ENCODE data around the gene NOM1.
A peak's percentile ranks its signal among the peaks of the same experiment; 100 is the strongest.
"Not testable (repeated sequence)": the region's sequence is repeated elsewhere in the genome, so short reads cannot be mapped to it uniquely, and the experiment has no call there.

NOM1 gene, protein sequence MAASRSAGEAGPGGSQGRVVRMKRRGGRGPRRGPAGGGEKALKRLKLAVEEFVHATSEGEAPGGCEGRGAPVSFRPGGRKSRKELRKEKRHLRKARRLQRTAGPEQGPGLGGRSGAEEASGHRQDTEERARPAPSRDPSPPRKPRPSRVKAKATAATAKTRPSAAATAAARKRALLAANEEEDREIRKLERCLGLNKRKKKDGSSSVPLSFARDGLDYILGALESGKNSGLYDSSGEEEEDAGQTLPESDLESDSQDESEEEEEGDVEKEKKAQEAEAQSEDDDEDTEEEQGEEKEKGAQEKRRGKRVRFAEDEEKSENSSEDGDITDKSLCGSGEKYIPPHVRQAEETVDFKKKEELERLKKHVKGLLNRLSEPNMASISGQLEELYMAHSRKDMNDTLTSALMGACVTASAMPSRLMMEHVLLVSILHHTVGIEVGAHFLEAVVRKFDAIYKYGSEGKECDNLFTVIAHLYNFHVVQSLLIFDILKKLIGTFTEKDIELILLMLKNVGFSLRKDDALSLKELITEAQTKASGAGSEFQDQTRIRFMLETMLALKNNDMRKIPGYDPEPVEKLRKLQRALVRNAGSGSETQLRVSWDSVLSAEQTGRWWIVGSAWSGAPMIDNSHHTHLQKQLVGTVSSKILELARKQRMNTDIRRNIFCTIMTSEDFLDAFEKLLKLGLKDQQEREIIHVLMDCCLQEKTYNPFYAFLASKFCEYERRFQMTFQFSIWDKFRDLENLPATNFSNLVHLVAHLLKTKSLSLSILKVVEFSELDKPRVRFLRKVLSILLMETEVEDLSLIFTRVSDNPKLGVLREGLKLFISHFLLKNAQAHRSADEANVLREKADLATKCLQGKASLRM

GRCh38 chr7:156949541-156950380 lies at the start of gene NOM1:
TSS of gene NOM1 (plus strand) at chr7:156949712. CDS start at chr7:156949738, 26 bp downstream.
- peak; percentile 77 for DNase-seq (ENCODE audit: low spot score)

DNA sequence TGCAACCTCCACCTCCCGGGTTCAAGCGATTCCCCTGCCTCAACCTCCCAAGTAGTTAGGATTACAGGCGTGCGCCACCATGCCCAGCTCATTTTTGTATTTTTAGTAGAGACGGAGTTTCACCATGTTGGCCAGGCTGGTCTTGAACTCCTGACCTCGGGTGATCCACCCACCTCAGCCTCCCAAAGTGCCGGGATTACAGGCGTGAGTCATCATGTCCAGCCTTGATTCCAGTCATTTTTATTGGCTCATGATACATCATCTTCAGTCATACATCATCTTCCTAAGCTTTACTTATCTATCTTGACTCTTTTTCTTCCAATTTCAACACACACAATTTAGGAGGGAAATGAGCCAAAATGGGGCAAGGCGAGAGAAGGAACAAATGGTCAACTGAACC lies 49.4 kb upstream of the NOM1 start:
- DNase-seq (ENCODE audit: low spot score), result not testable (repeated sequence)

- DNase-seq (ENCODE audit: low spot score), result no peak
Measured at GRCh38 chr7:156903232-156903909, 46.1 kb upstream of the NOM1 start.

DNA sequence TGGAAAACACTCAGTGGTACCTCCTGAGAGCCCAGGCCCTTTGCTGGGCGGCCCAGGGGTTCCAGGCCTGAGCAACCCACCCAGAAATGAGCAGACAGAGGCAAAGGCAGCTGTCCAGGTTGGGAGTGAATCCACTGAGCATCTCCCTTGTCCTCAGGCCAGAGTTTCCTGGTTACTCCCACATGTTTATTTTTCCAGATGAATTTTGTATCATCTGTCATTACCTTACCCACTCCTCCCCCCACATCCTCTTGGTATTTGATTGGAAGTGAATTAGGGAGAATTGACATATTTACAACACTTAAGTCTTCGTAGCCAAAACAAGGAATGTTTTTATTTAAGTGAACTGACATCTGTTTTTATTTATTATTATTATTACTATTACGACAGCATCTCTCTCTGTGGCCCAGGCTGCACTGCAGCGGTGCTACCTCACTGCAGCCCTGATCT lies 43.3 kb upstream of the NOM1 start:
- no peak for DNase-seq (ENCODE audit: low spot score)

DNA sequence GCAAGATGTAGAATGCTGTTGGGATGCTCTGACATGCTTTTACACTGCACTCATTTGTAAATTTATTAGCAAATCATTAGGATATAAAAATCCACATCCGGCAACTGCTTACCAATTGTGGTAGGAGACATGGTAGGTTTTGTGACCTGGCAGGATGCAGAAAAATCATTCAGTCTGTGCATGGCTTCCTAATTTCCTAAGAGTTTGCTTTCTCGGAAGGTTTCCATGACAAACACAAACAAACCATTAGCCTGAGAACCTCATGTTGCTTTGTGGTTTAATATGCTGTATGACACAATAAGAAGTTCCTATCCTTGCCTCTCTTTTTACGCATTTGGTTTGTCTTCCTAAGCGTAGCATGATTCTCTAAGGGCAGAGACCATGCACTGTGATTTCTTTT lies 41.9 kb upstream of the NOM1 start:
- no peak for DNase-seq (ENCODE audit: low spot score)

DNA sequence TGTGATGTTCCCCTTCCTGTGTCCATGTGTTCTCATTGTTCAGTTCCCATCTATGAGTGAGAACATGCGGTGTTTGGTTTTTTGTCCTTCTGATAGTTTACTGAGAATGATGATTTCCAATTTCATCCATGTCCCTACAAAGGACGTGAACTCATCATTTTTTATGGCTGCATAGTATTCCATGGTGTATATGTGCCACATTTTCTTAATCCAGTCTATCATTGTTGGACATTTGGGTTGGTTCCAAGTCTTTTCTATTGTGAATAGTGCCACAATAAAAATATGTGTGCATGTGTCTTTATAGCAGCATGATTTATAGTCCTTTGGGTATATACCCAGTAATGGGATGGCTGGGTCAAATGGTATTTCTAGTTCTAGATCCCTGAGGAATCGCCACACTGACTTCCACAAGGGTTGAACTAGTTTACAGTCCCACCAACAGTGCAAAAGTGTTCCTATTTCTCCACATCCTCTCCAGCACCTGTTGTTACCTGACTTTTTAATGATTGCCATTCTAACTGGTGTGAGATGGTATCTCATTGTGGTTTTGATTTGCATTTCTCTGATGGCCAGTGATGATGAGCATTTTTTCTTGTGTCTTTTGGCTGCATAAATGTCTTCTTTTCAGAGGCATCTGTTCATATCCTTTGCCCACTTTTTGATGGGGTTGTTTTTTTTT lies 39.8 kb upstream of the NOM1 start:
- not testable (repeated sequence) for DNase-seq (ENCODE audit: low spot score)

GRCh38 chr7:156918635-156919034 lies 30.9 kb upstream of the NOM1 start:
- no peak for DNase-seq (ENCODE audit: low spot score)

GRCh38 chr7:156919132-156919713 lies 30.3 kb upstream of the NOM1 start:
- DNase-seq (ENCODE audit: low spot score), result no peak

- DNase-seq (ENCODE audit: low spot score), result no peak
Measured at GRCh38 chr7:156920076-156920475, 29.4 kb upstream of the NOM1 start.

- DNase-seq (ENCODE audit: low spot score), result not testable (repeated sequence)
Measured at GRCh38 chr7:156920487-156921373, 28.8 kb upstream of the NOM1 start.

GRCh38 chr7:156922304-156922703 lies 27.2 kb upstream of the NOM1 start:
- not testable (repeated sequence) for DNase-seq (ENCODE audit: low spot score)

DNA sequence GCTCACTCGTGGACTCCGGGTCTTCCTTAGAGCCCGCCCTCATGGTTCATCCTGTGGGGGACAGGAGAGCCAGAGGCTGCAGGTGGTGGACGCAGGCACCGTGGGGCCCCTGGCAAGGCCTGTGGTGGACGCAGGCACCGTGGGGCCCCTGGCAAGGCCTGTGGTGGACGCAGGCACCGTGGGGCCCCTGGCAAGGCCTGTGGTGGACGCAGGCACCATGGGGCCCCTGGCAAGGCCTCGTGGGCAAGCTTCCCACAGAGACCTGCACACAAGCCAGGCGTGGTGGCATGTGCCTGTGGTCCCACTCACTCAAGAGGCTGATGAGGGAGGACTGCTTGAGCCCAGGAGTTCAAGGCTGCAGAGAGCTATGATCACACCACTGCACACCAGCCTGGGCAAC lies 23.7 kb upstream of the NOM1 start:
- DNase-seq (ENCODE audit: low spot score), result not testable (repeated sequence)

GRCh38 chr7:156927571-156928405 lies 21.7 kb upstream of the NOM1 start:
- DNase-seq (ENCODE audit: low spot score), result no peak

DNA sequence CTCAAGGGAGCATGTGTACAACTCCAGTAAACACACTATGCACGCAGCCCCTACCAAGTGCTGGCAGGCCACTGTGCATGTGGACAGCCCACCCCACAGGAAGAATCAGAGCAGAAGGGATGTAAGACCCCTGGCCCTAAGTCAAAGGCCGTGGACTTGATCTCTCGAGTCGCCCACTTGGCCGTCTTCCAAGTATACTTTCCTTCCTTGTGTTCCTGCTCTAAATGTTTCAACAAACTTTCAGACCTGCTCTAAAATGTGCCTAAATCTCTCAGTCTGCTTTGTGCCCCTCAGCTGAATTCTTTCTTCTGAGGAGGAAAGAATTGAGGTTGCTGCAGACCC lies 21.1 kb upstream of the NOM1 start:
- DNase-seq (ENCODE audit: low spot score), result no peak

DNA sequence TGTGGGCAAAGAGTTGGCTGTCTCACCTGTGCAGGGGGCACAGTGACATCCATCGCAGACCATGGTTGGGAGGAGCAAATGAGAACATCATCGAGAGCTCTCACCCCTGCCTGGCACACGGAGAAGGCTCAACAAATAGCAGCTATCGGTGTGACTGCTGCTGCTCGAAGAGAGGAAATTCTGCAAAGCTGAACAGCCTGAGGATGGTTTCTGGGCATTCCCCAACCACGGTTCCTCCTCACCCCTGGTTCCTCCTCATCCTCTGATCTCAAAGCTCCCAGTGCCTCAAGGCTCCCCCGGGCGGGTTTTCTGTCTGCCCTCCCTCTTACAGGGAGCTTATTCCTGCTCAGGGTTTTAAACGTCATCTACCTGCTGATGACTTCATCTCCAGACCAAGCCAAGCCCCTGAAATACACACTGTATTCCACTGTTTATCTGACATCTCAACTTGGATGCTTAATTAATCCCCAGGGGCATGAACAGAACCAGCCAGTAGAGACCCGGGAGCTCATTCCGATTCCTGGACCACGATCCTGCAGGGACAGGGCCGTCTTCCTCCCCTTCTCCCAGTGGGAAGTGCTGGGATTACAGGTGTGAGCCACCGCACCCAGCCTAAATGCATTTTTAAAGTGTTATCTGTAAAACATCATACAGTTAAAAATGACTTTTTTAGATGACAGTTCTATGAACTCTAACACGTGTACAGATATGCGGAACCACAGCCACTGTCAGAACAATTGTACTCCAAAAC lies 19.5 kb upstream of the NOM1 start:
- no peak for DNase-seq (ENCODE audit: low spot score)

- DNase-seq (ENCODE audit: low spot score), result no peak
Measured at GRCh38 chr7:156932006-156932405, 17.5 kb upstream of the NOM1 start.

DNA sequence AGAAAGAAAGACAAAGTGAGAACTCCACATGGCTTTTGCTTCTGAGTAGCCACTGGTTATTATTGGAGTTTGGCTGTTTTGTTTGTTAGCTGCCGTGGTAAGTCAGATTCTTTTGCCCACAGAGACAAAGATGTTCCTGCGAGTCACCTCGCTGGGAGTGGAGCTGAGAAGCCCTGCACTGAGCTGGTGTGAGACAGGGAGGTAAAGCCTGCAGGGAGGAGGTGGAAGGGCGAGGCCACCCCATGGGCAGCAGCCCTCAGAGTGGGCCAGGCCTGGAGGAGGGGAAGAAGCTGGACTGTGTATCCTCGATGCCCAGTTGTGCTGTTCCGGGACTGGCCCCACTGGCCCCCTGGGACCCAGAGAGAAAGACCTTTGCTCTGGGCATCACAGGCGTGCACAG lies 14.3 kb upstream of the NOM1 start:
- DNase-seq (ENCODE audit: low spot score), result no peak

GRCh38 chr7:156936766-156937165 lies 12.7 kb upstream of the NOM1 start:
- DNase-seq (ENCODE audit: low spot score), result not testable (repeated sequence)
